GM10248 (cell line): ENCODE measurements around the gene SUPT4H1.

Experiments
- CTCF ChIA-PET: fragments of 300-600 bp; sonication (Branson Sonifier 250); formaldehyde crosslinking; extraction: SDS; loops from one replicate; lab custom pipeline; 2021; ENCODE audit warnings: antibody characterized with exemption; lab: Yijun Ruan, JAX
- POLR2A ChIA-PET: fragments of 350-650 bp; sonication (Branson Sonifier 250); formaldehyde crosslinking; extraction: SDS; loops from one replicate; lab custom pipeline; 2020; ENCODE audit warnings: antibody characterized with exemption; lab: Yijun Ruan, JAX
- DNase-seq: peaks from one replicate; pipeline ENCODE4 v3.0.0; 2012; ENCODE audit errors: extremely low spot score
- TF ChIP-seq, protein P1 (sequence below): IDR thresholded peaks from 2 replicates; pipeline ENCODE4 v1.5.1; 2012; ENCODE audit warnings: mild to moderate bottlenecking, low read depth; ENCODE audit errors: extremely low read depth, missing control alignments, control extremely low read depth

Gene SUPT4H1

DNA sequence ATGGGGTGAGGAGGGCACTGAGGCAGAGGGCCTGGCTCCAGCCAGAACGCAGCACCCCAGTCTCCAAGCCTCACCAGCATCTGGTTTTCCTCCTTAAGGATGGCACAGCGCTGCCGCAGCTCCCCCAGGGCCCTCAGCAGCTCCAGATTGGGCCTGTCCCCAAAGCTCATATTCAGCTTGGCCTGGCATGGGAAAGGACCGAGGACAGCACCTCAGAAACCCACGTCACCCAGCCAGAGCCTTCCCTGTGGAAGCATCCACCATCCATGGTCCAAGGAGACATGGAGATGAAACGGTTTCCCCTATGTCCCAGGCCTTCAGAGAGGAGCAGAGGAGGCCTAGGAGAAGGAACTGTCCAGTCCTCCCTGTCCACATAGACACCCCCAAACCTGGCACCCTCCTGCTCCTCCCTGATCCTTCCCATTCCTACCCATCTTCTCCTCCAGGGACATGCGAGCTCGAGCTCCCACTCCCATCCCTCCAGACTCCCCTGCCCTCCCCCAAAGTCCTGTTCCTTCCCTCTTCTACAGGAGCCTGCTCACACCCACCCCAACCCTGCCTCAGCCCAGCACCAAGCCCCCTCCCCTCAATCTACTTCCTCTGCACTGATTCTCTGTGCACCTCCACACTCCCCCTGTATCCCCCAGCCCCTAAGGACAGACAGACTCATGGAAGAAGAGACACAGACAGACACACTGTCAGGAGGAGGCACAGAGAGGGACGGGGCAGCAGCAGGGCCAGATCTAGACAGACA is 25.2 kb downstream of the SUPT4H1 start:
- ChIA-PET POLR2A (interaction anchor here (1.9 to 4.1 kb wide), 4 partner anchors 9 to 26 kb away, joined by 7 to 39 read pairs (median 26); partner anchors contain the start of gene SUPT4H1), CTCF (interaction anchor here (0.9 to 3.9 kb wide), 8 partner anchors 9 to 77 kb away, joined by 3 to 42 read pairs (median 4); no protein-coding TSS in a partner anchor)
- no peak for DNase-seq
- TF ChIP-seq, protein P1, sequence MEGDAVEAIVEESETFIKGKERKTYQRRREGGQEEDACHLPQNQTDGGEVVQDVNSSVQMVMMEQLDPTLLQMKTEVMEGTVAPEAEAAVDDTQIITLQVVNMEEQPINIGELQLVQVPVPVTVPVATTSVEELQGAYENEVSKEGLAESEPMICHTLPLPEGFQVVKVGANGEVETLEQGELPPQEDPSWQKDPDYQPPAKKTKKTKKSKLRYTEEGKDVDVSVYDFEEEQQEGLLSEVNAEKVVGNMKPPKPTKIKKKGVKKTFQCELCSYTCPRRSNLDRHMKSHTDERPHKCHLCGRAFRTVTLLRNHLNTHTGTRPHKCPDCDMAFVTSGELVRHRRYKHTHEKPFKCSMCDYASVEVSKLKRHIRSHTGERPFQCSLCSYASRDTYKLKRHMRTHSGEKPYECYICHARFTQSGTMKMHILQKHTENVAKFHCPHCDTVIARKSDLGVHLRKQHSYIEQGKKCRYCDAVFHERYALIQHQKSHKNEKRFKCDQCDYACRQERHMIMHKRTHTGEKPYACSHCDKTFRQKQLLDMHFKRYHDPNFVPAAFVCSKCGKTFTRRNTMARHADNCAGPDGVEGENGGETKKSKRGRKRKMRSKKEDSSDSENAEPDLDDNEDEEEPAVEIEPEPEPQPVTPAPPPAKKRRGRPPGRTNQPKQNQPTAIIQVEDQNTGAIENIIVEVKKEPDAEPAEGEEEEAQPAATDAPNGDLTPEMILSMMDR, result no peak

DNA sequence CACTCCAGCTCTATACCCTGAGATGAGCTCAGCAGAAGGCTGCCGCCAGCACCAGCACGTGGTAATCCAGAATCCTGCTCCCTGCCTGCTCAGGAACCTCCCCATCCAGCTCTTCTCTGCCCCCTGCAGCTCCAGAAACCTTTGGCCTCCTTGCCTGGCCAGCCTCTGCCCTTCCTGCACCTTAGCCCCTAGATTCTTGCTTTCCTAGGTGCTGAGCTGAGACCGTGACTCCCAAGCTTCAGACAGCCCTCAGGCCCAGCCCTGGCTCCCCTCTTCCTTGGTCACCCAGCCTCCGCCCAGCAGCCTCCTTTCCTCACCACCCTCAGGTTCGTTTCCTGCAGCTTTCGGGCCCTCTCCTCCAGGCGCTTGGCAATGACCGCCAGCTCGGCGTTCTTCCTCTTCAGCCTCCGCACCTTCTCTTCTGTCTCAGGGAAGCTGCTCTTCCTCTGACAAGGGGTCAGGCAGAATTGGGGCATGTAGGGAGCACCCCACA is 26.0 kb downstream of the SUPT4H1 start:
- ChIA-PET POLR2A (interaction anchor here (0.5 to 4.1 kb wide), 6 partner anchors 8 to 347 kb away, joined by 5 to 39 read pairs (median 12); partner anchors contain the start of genes RNF43 and SUPT4H1), CTCF (interaction anchor here (1.0 to 3.9 kb wide), 8 partner anchors 9 to 126 kb away, joined by 3 to 42 read pairs (median 4); partner anchors contain the start of gene SUPT4H1)
- DNase-seq, result no peak
- TF ChIP-seq, protein P1, result no peak

DNA sequence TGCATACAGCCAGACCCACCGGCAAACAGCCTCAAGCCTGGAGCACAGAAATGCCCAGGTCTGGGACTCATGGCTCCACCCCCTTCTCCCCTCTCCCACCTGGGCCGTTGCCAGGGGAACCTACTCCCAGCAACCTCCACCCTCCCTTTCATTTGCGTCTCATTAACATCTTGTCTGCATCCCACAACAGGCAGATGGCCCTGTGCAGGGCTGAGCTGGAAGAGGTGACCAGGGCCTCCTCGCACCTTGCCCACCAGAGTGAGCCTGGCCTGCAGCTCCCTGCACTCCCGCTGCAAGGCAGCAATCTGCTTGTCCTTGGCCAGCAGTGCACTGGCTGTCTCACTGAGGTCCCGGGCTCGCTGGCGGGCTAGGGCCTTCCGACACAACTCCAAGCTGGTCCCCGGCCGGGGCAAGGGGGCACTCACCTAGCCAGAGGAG is 26.7 kb downstream of the SUPT4H1 start:
- ChIA-PET POLR2A (interaction anchor here (0.5 to 4.1 kb wide), 6 partner anchors 8 to 346 kb away, joined by 5 to 39 read pairs (median 12); partner anchors contain the start of genes RNF43 and SUPT4H1), CTCF (interaction anchor here (1.0 to 3.9 kb wide), 5 partner anchors 9 to 125 kb away, joined by 3 to 42 read pairs (median 5); partner anchors contain the start of gene SUPT4H1)
- TF ChIP-seq, protein P1, result no peak
- DNase-seq, result no peak

DNA sequence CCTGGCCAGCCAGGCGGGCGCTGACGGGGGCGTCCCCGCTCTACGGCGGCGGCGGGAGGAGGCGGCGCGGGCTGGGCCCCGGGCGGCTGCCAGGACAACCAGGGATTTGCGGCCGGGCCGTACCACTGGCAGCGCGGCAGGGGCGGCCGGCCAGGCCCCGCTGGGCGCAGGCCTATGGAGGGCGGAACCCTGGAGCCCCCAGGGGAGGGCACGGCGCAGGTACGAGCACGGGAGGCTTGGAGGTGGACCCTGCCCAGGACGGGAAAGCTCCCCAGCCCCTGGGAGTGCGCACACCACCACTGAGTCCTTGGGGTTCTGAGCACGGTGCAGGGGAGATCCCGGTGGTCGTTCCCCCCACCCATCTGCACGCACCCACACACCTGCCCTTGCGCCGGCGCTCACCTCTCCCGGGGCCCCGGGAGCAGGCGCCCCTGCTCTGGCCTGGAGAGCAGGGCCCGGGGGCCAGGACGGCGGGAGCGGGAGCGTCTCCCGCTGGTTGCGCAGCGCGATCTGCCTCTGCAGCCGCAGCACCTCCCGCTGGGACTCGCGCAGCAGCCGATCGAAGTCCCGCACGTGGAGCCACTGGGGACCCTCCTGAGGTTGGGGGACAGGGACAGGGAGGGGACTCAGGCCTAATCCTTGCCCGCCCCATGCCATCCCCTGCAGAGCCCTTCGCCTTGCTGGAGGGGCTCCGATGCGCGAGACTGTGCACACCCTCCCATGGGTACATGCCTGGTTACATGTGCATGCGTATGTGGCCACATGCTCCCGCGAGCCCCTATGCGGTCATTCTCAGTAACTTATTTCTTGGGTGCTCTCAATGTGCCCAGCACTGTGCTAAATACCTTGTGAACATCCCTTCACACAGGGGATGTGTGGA is 27.4 kb downstream of the SUPT4H1 start:
- ChIA-PET CTCF (interaction anchor here (1.0 to 3.9 kb wide), 5 partner anchors 8 to 125 kb away, joined by 3 to 42 read pairs (median 5); partner anchors contain the start of gene SUPT4H1), POLR2A (interaction anchor here (1.4 to 4.1 kb wide), 5 partner anchors 7 to 93 kb away, joined by 6 to 39 read pairs (median 16); partner anchors contain the start of genes RNF43 and SUPT4H1)
- TF ChIP-seq, protein P1, result peak; percentile 4
- no peak for DNase-seq

DNA sequence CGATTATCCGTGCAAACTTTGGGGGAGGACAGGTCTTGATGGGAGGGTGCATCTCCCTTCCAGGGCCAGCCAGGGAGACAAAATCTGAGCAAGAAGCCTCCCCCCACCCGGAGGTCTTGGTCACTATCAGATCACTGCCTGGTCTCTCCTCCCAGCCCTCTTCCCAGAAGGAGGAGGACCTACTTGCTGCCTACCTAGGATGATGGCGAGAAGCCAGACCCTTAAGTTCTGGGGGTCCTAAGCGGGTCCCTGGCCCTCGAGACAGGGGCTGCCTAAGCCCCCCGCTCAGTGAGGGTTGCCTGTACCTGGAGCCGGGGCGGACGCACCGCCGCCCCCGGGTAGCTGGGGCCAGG is 28.0 kb downstream of the SUPT4H1 start:
- POLR2A ChIA-PET, result no interaction called here
- CTCF ChIA-PET, result interaction anchor here (1.6 to 2.7 kb wide), 3 partner anchors 20 to 93 kb away, joined by 5 to 15 read pairs (median 7); partner anchors contain the start of gene RNF43
- TF ChIP-seq, protein P1, result no peak
- no peak for DNase-seq
